Naive thymus-derived CD8-positive, alpha-beta T cell (primary cell): Measurements from ENCODE around the gene ZNF444. TPM values are rescaled to one million over a fixed set of nuclear protein-coding genes. Genes with fewer than 3 reads are reported as not detected.
A peak's percentile ranks its signal among the peaks of the same experiment; 100 is the strongest.
"Not testable (repeated sequence)": the region's sequence is repeated elsewhere in the genome, so short reads cannot be mapped to it uniquely, and the experiment has no call there.

Experiments used
- ATAC-seq, 2 donors: fragments of 150-1000 bp; cut with Tn5 transposase in 1 of 2; sonication (Bioruptor Pico), chemical (Tn5 transposase) in 1 of 2; 1 replicate in 1 of 2; 2 replicates in 1 of 2; pipeline ENCODE4 v1.10.0; 2021; ENCODE audit warnings: mild to moderate bottlenecking in 2 of 2, moderate library complexity in 2 of 2
- POLR2A ChIA-PET: fragments of 350-600 bp; sonication (Branson Sonifier 250); formaldehyde crosslinking; loops from one replicate; lab custom pipeline; 2021; ENCODE audit warnings: antibody characterized with exemption; lab: Charles Lee
- DNase-seq, 10 donors: peaks; one replicate each; pipeline versions ENCODE4 v3.0.0 to v3.0.0-alpha.2; 2020 to 2022
- H3K27ac Mint-ChIP-seq, 10 donors: one replicate each; pipeline ENCODE4 v1.8.0; 2020 to 2022; ENCODE audit warnings: mild to moderate bottlenecking in 10 of 10, mixed read lengths in 10 of 10, moderate library complexity in 4 of 10, inconsistent platforms in 1 of 10
- H3K27me3 Mint-ChIP-seq, 5 donors: one replicate each; pipeline ENCODE4 v1.8.0; 2021 to 2022; ENCODE audit warnings: mixed read lengths in 5 of 5
- H3K36me3 Mint-ChIP-seq, 3 donors: one replicate each; pipeline ENCODE4 v1.8.0; 2020 to 2022; ENCODE audit warnings: mixed read lengths in 3 of 3, mild to moderate bottlenecking in 2 of 3, inconsistent platforms in 1 of 3
- H3K4me1 Mint-ChIP-seq, 4 donors: one replicate each; pipeline ENCODE4 v1.8.0; 2021 to 2022; ENCODE audit warnings: mixed read lengths in 4 of 4
- H3K4me3 Mint-ChIP-seq, 10 donors: one replicate each; pipeline ENCODE4 v1.8.0; 2020 to 2022; ENCODE audit warnings: mild to moderate bottlenecking in 10 of 10, mixed read lengths in 10 of 10, moderate library complexity in 6 of 10, inconsistent platforms in 1 of 10
- H3K9me3 Mint-ChIP-seq, 9 donors: one replicate each; pipeline ENCODE4 v1.8.0; 2020 to 2022; ENCODE audit warnings: mixed read lengths in 9 of 9, mild to moderate bottlenecking in 3 of 9, inconsistent platforms in 1 of 9, moderate library complexity in 1 of 9
- polyA plus RNA-seq, 3 donors: library from polyadenylated mRNA; unstranded; fragments of 300-500 nt; fragmentation: Illumina TruSeq; gene quantifications; one replicate each; pipeline ENCODE4 v1.2.3, GENCODE V29; 2021
- total RNA-seq, 8 experiments: library from RNA in 2 of 8; stranded (reverse) in 2 of 8; gene quantifications; one replicate each; pipeline ENCODE4 v1.2.3 and lab custom pipeline; 2021 to 2026

ZNF444 gene
- total and polyA plus RNA-seq, 5 experiments from 2014 or later: 12.9 to 49.4 (median 26.9) TPM

DNA sequence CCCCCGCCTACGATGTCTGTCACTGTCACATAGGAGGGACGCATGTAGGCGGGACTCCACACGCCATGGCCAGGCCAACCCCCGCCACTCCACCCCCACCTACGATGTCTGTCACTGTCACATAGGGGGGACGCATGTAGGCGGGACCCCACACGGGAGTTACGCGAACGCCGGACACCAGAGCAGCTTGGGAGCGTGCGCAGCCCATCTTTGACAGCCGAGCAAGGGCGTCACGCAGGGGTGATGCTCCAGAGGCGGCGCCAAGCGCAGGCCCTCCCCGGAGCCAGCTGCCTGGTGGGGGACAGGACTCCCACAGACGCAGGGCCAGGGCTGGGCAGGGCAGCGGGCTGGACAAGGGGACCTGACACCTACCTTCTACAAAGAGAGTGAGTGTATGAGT lies 40.0 kb upstream of the ZNF444 start:
- POLR2A ChIA-PET: no interaction called here
- no peak for ATAC-seq
- Mint-ChIP-seq H3K4me1 (peaks cover 9 to 26% (median 14%) of the 10 kb centered on the region in 4 donors), H3K27ac (peak overlapping the region in 1 of 10 donors; percentile 53), H3K27me3 (no peaks in the 10 kb centered on the region), H3K36me3 (peaks cover 0 to 24% (median 2%) of the 10 kb centered on the region in 3 donors), H3K9me3 (no peaks in the 10 kb centered on the region), H3K4me3 (no peak overlapping the region)
- no peak for DNase-seq

DNA sequence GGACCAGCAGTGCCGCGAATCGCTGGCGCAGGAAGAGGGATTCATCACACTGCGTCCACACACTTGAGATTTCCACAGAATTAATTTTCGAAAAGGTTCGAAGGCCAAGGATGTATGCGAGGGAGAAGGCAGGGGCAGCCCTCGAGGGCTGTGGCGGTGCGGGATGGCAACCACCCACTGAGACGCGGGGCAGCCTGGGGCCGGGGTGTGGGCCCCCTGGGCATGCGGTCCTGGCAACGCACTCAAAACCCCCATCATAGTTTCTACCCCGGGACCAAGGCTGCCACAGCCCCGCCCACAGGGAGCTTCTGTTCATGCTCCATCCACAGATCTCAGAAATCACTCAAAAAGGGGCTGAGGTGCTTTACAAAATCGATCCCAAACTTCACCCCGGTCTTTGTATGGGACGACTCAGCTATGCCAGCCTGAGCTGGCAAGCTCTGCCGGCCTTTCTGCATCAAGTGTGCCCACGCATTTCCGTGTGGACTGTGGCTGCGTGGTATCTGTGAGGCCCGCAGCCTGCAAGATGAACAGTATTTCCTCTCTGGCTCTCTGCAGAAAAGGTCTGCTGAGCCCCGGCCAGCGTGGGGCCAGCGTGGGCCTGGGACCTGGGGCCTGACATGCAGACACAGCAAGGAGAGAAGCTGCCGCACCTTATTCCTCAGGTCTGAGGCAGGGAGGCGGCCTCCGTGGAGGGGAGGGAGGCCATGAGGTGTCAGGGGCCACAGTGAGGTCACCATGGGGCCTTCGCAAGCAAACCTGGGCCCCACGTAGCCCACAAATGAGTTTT lies 39.1 kb upstream of the ZNF444 start:
- H3K36me3 Mint-ChIP-seq: peaks cover 0 to 24% (median 2%) of the 10 kb centered on the region in 3 donors
- peak overlapping the region in 4 of 10 donors; percentile 10 to 71 (median 40) for H3K27ac Mint-ChIP-seq
- ATAC-seq (no peak), DNase-seq (no peak)
- no peaks in the 10 kb centered on the region for H3K9me3 Mint-ChIP-seq
- POLR2A ChIA-PET: no interaction called here
- H3K4me3 Mint-ChIP-seq: no peak overlapping the region
- H3K4me1 Mint-ChIP-seq: peaks cover 12 to 35% (median 23%) of the 10 kb centered on the region in 4 donors
- no peaks in the 10 kb centered on the region for H3K27me3 Mint-ChIP-seq

- Mint-ChIP-seq H3K4me1 (peaks cover 15 to 43% (median 31%) of the 10 kb centered on the region in 4 donors), H3K9me3 (no peaks in the 10 kb centered on the region), H3K36me3 (peaks cover 0 to 24% (median 2%) of the 10 kb centered on the region in 3 donors), H3K27ac (peak overlapping the region in 3 of 10 donors; percentile 25 to 71 (median 52)), H3K27me3 (no peaks in the 10 kb centered on the region), H3K4me3 (no peak overlapping the region)
- POLR2A ChIA-PET: no interaction called here
- ATAC-seq: no peak
- no peak for DNase-seq
Measured at GRCh38 chr19:56103027-56103614, 38.0 kb upstream of the ZNF444 start.

DNA sequence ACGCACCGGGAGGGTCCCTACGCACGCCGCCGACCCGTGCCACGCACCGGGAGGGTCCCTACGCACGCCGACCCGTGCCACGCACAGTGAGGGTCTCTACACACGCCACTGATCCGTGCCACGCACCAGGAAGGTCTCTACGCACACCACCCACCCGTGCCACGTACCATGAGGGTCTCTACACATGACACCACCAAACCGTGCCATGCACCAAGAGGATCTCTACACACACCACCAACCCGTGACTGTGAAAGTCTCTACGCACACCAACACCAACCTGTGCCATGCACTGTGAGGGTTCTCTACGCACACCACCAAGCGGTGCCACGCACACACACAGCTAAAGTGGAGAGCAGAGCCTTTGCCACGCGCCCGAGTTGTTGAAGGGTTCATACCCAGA lies 36.7 kb upstream of the ZNF444 start:
- peaks cover 19 to 54% (median 40%) of the 10 kb centered on the region in 4 donors for H3K4me1 Mint-ChIP-seq
- POLR2A ChIA-PET: interaction anchor here (1.3 kb wide), 1 partner anchor 16 kb away, joined by 4 read pairs; the partner anchor contains the start of gene ZNF787
- ATAC-seq (no peak), DNase-seq (no peak)
- H3K36me3 Mint-ChIP-seq: peaks cover 0 to 20% (median 2%) of the 10 kb centered on the region in 3 donors
- peak overlapping the region in 2 of 10 donors; percentile 19 to 53 for H3K27ac Mint-ChIP-seq
- peak overlapping the region in 3 of 10 donors; percentile 7 to 32 (median 18) for H3K4me3 Mint-ChIP-seq
- no peaks in the 10 kb centered on the region for H3K27me3 Mint-ChIP-seq
- H3K9me3 Mint-ChIP-seq: no peaks in the 10 kb centered on the region

GRCh38 chr19:56105090-56105701 lies 35.9 kb upstream of the ZNF444 start:
- DNase-seq (peak; percentile 32 to 75 (median 54)), ATAC-seq (peak; percentile 87 to 88)
- Mint-ChIP-seq H3K27ac (peak overlapping the region in 5 of 10 donors; percentile 63 to 85 (median 79)), H3K4me1 (peaks cover 19 to 55% (median 43%) of the 10 kb centered on the region in 4 donors), H3K36me3 (peaks cover 0 to 20% (median 2%) of the 10 kb centered on the region in 3 donors), H3K9me3 (no peaks in the 10 kb centered on the region), H3K27me3 (no peaks in the 10 kb centered on the region), H3K4me3 (peak overlapping the region in 8 of 10 donors; percentile 8 to 76 (median 56))
- POLR2A ChIA-PET: interaction anchor here (0.7 to 1.3 kb wide), 3 partner anchors 16 to 35 kb away, joined by 3 to 4 read pairs (median 3); partner anchors contain the start of genes ZNF444 and ZNF787

GRCh38 chr19:56105831-56106396 lies 35.2 kb upstream of the ZNF444 start:
- Mint-ChIP-seq H3K4me1 (peaks cover 19 to 60% (median 46%) of the 10 kb centered on the region in 4 donors), H3K4me3 (peak overlapping the region in 8 of 10 donors; percentile 24 to 86 (median 62)), H3K27ac (peak overlapping the region in 7 of 10 donors; percentile 22 to 92 (median 66)), H3K36me3 (peaks cover 0 to 19% (median 2%) of the 10 kb centered on the region in 3 donors)
- H3K27me3 Mint-ChIP-seq, H3K9me3 Mint-ChIP-seq, DNase-seq, ATAC-seq: not testable (repeated sequence)
- POLR2A ChIA-PET: interaction anchor here (1.2 to 1.3 kb wide), 2 partner anchors 15 to 35 kb away, joined by 3 to 4 read pairs; partner anchors contain the start of genes ZNF444 and ZNF787

DNA sequence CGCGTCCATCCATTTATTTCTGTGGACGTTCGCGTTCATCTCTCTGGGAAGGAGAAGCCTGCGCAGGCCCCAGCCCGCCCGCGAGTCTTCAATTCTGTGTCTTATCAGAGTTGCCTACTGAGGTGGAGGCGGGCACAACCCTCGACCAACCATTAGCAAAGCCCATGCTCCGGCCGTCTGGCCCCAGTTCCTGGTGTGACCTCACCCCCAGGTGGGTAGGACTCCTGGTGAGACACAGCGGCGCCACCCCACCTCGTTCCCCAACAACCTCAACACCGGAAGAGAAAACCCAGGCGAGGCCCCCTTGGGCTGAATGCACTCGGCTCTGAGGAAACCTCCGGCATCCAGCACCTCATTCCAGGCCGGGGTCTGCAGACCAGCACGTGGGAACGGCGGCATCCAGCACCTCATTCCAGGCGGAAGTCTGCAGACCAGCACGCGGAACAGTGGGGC lies 34.7 kb upstream of the ZNF444 start:
- Mint-ChIP-seq H3K27me3 (no peaks in the 10 kb centered on the region), H3K4me1 (peaks cover 19 to 62% (median 47%) of the 10 kb centered on the region in 4 donors), H3K36me3 (peaks cover 0 to 14% (median 2%) of the 10 kb centered on the region in 3 donors), H3K9me3 (no peaks in the 10 kb centered on the region), H3K27ac (peak overlapping the region in 8 of 10 donors; percentile 22 to 92 (median 66)), H3K4me3 (peak overlapping the region in 6 of 10 donors; percentile 50 to 86 (median 58))
- ATAC-seq (no peak), DNase-seq (no peak)
- POLR2A ChIA-PET: interaction anchor here (0.6 kb wide), 1 partner anchor 90 kb away, joined by 5 read pairs; no protein-coding TSS in a partner anchor

DNA sequence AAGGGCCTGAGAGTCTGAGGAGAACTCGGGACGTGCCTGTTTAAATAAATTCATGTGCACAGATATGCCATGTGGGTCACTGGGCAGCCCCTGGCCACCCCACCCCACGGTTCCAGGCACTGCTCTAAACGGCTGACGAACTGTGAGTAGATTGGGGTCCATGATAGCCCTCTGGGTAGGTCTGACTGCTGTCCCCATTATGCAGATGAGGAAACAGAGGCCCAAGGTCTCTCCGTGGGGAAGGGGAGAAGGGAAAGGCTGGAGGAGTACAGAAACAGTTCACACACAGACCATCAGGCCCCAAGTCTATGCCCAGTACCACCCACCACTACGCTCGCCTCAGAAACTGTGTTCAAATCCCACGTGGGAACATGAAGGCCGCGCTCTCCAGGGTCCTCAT lies 34.1 kb upstream of the ZNF444 start:
- Mint-ChIP-seq H3K27me3 (no peaks in the 10 kb centered on the region), H3K4me3 (peak overlapping the region in 4 of 10 donors; percentile 13 to 86 (median 47)), H3K9me3 (no peaks in the 10 kb centered on the region), H3K4me1 (peaks cover 22 to 65% (median 51%) of the 10 kb centered on the region in 4 donors), H3K27ac (peak overlapping the region in 6 of 10 donors; percentile 11 to 92 (median 50)), H3K36me3 (peaks cover 0 to 8% (median 0%) of the 10 kb centered on the region in 3 donors)
- no peak for ATAC-seq
- POLR2A ChIA-PET: interaction anchor here (0.6 kb wide), 1 partner anchor 90 kb away, joined by 5 read pairs; no protein-coding TSS in a partner anchor
- DNase-seq: no peak

GRCh38 chr19:56107626-56108351 lies 33.3 kb upstream of the ZNF444 start:
- H3K36me3 Mint-ChIP-seq: peaks cover 0 to 2% (median 0%) of the 10 kb centered on the region in 3 donors
- ATAC-seq: no peak
- no peaks in the 10 kb centered on the region for H3K27me3 Mint-ChIP-seq
- H3K9me3 Mint-ChIP-seq: no peaks in the 10 kb centered on the region
- DNase-seq: no peak
- POLR2A ChIA-PET: interaction anchor here (1.6 kb wide), 1 partner anchor 13 kb away, joined by 4 read pairs; the partner anchor contains the start of gene ZNF787
- peak overlapping the region in 2 of 10 donors; percentile 40 to 90 for H3K27ac Mint-ChIP-seq
- peaks cover 25 to 70% (median 57%) of the 10 kb centered on the region in 4 donors for H3K4me1 Mint-ChIP-seq
- peak overlapping the region in 3 of 10 donors; percentile 13 to 41 (median 22) for H3K4me3 Mint-ChIP-seq

GRCh38 chr19:56108447-56109195 lies 32.5 kb upstream of the ZNF444 start:
- no peaks in the 10 kb centered on the region for H3K27me3 Mint-ChIP-seq
- H3K4me1 Mint-ChIP-seq: peaks cover 30 to 79% (median 62%) of the 10 kb centered on the region in 4 donors
- POLR2A ChIA-PET: interaction anchor here (1.6 kb wide), 1 partner anchor 12 kb away, joined by 4 read pairs; the partner anchor contains the start of gene ZNF787
- H3K9me3 Mint-ChIP-seq: no peaks in the 10 kb centered on the region
- peak overlapping the region in 7 of 10 donors; percentile 25 to 90 (median 47) for H3K27ac Mint-ChIP-seq
- peak overlapping the region in 3 of 10 donors; percentile 10 to 51 (median 22) for H3K4me3 Mint-ChIP-seq
- ATAC-seq (no peak), DNase-seq (no peak)
- H3K36me3 Mint-ChIP-seq: peaks cover 0 to 2% (median 0%) of the 10 kb centered on the region in 3 donors
